ENCODE data around the gene STAT5B. TPM values are rescaled to one million over a fixed set of nuclear protein-coding genes. Genes with fewer than 3 reads are reported as not detected.

The STAT5B gene
- total and polyA plus RNA-seq, 9 of the 15 experiments (the other 6 are each of a cell fraction or from before 2014, with no cell fraction given): 20.8 to 176 (median 92.4) TPM

DNA sequence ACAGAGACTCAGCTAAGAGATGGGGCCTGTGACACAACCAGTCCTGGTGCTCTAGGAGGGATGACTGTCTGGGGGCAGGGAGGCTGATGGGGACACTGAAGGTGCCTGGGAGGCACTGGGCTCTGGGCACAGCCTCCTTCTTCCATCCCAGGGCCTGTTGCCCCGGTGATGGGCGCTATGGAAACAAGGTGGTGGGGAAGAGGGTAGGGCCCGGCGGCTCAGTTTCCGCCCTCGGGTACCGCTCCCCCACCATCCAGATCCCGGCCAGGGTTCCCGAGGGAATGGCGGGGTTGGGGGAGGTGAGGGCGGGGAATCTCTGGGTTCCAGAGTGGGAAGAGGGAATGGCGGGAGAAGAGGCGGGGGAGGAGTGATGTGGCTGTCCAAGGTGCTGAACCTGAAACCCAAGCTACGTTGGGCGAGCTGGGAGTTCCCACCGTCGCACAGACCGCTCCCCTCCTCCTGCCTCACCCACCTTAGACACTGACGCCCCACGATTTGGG is 96.2 kb downstream of the STAT5B start:
- WGBS (ENCODE audit: insufficient coverage, low coverage, missing lambda C conversion rate): 18% methylated on average over 12 of the region's 20 CpGs
- Histone ChIP-seq H3K4me3 (peak overlapping the region; percentile 60; the same call in 1 of the 2 replicates), H3K9me3 (replicated peaks; ENCODE audit: control insufficient read depth, insufficient read depth, low read depth, low read length) (no peaks in the 10 kb centered on the region), H2AFZ (ENCODE audit: low read depth, low read length) (no peak overlapping the region), H3K79me2 (ENCODE audit: control insufficient read depth, insufficient read depth, low read length) (peaks cover 11% of the 10 kb centered on the region; the same call in 2 of the 3 replicates), H3K27me3 (ENCODE audit: control insufficient read depth in 2 of 2, insufficient read depth in 2 of 2, low read length in 2 of 2) (no peaks in the 10 kb centered on the region), H3K9ac (ENCODE audit: insufficient read depth in 1 of 2, low read depth in 2 of 2, low read length in 2 of 2) (peak overlapping the region in 1 of 2 experiments; percentile 89; a peak in 1 of 4 replicates), H4K20me1 (replicated peaks; ENCODE audit: control insufficient read depth, insufficient read depth, low read length) (0 out of 2 replicates have a peak, but pooled peaks cover 4% of the 10 kb centered on the region), H3K4me1 (replicated peaks in 1 of 2; ENCODE audit: control insufficient read depth in 2 of 2, insufficient read depth in 2 of 2, low read length in 2 of 2) (peaks cover 29 to 42% of the 10 kb centered on the region in 2 experiments), H3K36me3 (ENCODE audit: control insufficient read depth, insufficient read depth, low read length) (no peaks in the 10 kb centered on the region), H3K9me1 (ENCODE audit: control insufficient read depth, insufficient read depth, low read length) (peaks cover 7% of the 10 kb centered on the region), H3K4me2 (ENCODE audit: insufficient read depth, low read length) (peak overlapping the region; percentile 78), H3K27ac (ENCODE audit: extremely low read depth, low read depth, low read length) (no peak overlapping the region)
- no TSS peak for BruUV-seq (replicated peaks)
- intact Hi-C loops (cut with micrococcal nuclease) (loop anchor here (2.0 to 10.0 kb wide), 3 partner anchors 61 to 225 kb away; no protein-coding TSS in a partner anchor), in situ Hi-C loops (cut with MboI) (no loop called here)
- ATAC-seq (peak; percentile 32), DNase-seq (ENCODE audit: extremely low read depth in 1 of 4, low spot score in 3 of 4) (peak; percentile 72 to 88 (median 80)), FAIRE-seq (no peak)
- ChIA-PET CTCF (ENCODE audit: low intra/inter-chr PET ratio) (no interaction called here), POLR2A (interaction anchor here (0.6 to 1.3 kb wide), 6 partner anchors 12 to 314 kb away, joined by 3 to 4 read pairs (median 3); no protein-coding TSS in a partner anchor)
- no peak for TF ChIP-seq PTTG1 (tag; IDR thresholded peaks at IDR 0.05; ENCODE audit: low read depth)
- TF ChIP-seq CBX5 (IDR thresholded peaks at IDR 0.05; ENCODE audit: borderline replicate concordance, low read depth): no peak
- peak; percentile 80; the same call in 1 of the 2 replicates for TF ChIP-seq RB1 (IDR thresholded peaks at IDR 0.05; ENCODE audit: low read depth)
- TF ChIP-seq, protein P1, sequence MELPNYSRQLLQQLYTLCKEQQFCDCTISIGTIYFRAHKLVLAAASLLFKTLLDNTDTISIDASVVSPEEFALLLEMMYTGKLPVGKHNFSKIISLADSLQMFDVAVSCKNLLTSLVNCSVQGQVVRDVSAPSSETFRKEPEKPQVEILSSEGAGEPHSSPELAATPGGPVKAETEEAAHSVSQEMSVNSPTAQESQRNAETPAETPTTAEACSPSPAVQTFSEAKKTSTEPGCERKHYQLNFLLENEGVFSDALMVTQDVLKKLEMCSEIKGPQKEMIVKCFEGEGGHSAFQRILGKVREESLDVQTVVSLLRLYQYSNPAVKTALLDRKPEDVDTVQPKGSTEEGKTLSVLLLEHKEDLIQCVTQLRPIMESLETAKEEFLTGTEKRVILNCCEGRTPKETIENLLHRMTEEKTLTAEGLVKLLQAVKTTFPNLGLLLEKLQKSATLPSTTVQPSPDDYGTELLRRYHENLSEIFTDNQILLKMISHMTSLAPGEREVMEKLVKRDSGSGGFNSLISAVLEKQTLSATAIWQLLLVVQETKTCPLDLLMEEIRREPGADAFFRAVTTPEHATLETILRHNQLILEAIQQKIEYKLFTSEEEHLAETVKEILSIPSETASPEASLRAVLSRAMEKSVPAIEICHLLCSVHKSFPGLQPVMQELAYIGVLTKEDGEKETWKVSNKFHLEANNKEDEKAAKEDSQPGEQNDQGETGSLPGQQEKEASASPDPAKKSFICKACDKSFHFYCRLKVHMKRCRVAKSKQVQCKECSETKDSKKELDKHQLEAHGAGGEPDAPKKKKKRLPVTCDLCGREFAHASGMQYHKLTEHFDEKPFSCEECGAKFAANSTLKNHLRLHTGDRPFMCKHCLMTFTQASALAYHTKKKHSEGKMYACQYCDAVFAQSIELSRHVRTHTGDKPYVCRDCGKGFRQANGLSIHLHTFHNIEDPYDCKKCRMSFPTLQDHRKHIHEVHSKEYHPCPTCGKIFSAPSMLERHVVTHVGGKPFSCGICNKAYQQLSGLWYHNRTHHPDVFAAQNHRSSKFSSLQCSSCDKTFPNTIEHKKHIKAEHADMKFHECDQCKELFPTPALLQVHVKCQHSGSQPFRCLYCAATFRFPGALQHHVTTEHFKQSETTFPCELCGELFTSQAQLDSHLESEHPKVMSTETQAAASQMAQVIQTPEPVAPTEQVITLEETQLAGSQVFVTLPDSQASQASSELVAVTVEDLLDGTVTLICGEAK (IDR thresholded peaks at IDR 0.05): 0 out of 2 replicates have a peak, but pooled peaks have one; percentile 24
- TF ChIP-seq, protein P1 (CRISPR knock-in tag; IDR thresholded peaks at IDR 0.05): no peak
- TF ChIP-seq MYNN (IDR thresholded peaks at IDR 0.05): peak; percentile 92
- TF ChIP-seq MYNN (CRISPR knock-in tag; IDR thresholded peaks at IDR 0.05): peak; percentile 9; the same call in 1 of the 2 replicates
- no peak for TF ChIP-seq ZNF184 (CRISPR knock-in tag; IDR thresholded peaks at IDR 0.05)
- TF ChIP-seq EGR1 (conservative IDR thresholded peaks at IDR 0.05): peak; percentile 68
- TF ChIP-seq CSDE1 (IDR thresholded peaks at IDR 0.05): peak in 1 of 2 experiments; percentile 66; a peak in 1 of 4 replicates
- no peak for TF ChIP-seq ZNF717 (CRISPR knock-in tag; IDR thresholded peaks at IDR 0.05)
- TF ChIP-seq ZNF766 (CRISPR knock-in tag; conservative IDR thresholded peaks at IDR 0.05): peak; percentile 60
- TF ChIP-seq CBFA2T3 (IDR thresholded peaks at IDR 0.05): no peak
- peak; percentile 98 for TF ChIP-seq EHMT2 (IDR thresholded peaks at IDR 0.05)
- TF ChIP-seq, protein P2, sequence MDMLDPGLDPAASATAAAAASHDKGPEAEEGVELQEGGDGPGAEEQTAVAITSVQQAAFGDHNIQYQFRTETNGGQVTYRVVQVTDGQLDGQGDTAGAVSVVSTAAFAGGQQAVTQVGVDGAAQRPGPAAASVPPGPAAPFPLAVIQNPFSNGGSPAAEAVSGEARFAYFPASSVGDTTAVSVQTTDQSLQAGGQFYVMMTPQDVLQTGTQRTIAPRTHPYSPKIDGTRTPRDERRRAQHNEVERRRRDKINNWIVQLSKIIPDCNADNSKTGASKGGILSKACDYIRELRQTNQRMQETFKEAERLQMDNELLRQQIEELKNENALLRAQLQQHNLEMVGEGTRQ (CRISPR knock-in tag; IDR thresholded peaks at IDR 0.05): no peak
- TF ChIP-seq MIER1 (IDR thresholded peaks at IDR 0.05; ENCODE audit: low read depth): peak; percentile 97

All from K562 (cell line).